ENCODE data around the gene CCNG2.
"Not testable (repeated sequence)": the region's sequence is repeated elsewhere in the genome, so short reads cannot be mapped to it uniquely, and the experiment has no call there.

The CCNG2 gene, protein sequence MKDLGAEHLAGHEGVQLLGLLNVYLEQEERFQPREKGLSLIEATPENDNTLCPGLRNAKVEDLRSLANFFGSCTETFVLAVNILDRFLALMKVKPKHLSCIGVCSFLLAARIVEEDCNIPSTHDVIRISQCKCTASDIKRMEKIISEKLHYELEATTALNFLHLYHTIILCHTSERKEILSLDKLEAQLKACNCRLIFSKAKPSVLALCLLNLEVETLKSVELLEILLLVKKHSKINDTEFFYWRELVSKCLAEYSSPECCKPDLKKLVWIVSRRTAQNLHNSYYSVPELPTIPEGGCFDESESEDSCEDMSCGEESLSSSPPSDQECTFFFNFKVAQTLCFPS

DNA sequence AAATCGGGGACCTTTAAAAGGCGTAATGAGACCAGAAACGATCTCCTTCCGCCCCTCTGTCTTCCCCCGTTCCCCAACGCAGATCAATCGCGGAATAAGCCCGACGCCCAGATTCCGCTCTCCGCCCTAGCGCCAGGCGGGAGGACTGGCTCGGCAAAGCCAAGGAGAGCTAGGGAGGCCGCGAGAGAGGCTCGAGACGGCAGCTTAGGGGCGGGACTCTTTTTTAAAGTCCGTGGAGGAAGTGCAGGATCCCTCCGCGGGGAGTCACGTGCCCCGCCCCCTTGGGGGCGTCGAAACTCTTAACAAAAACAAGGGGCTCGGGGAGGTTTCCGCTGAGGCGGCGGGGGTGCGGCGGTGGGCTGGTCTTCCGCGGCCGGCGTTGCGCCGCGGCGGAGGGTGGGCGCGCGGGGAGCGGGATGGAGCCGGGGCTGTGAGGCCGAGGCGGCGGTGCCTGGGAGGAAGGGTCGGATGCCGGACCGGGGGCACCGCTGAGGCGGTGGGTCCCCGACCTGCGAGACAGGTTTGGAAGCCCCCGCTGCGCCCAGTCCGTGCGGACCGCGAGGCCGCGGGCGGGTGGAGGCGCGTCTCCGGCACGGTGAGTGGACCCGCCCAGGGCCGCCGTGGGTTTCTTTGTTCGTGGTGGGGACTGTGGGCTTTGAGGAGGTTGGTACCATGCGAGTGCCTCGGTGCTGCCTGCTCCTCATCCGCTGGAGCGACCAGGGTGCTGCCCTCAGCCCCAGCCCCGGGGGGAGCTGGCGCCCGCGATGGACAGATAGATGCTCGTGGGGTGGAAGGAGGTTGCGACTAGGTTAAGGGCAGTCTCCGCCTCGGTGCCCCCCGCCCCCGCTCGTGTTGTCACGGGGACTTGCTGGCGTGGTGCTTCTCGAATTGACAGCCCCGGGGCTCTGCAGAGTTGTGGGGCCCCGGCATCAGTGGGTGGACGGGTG, at the start of gene CCNG2:
Gene CCNG2 (plus strand): TSS at position 296 of the 947 bp plus-strand sequence. CDS start 1,326 bp downstream, outside the sequence.
- no peak for DNase-seq (ENCODE audit: low spot score)

DNA sequence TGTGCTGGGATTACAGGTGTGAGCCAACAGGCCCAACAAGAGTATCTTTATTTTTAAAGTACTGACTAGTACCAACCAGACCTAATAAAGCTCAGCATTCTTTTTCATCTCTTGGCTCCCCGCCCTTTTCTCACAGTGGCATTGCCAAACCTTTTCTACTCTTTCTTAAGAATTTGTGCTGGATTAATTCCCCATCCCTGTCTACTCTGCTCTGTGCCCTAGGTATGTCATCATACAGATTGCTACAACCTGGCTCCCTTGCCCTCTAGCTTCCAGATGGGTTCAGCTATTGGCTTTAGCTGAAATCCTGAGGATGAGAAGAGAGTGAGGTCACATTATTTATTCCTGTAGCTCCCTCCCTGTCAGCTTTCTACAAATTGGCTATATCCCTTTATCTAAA, 46.3 kb upstream of the CCNG2 start:
- DNase-seq (ENCODE audit: low spot score) = no peak

DNA sequence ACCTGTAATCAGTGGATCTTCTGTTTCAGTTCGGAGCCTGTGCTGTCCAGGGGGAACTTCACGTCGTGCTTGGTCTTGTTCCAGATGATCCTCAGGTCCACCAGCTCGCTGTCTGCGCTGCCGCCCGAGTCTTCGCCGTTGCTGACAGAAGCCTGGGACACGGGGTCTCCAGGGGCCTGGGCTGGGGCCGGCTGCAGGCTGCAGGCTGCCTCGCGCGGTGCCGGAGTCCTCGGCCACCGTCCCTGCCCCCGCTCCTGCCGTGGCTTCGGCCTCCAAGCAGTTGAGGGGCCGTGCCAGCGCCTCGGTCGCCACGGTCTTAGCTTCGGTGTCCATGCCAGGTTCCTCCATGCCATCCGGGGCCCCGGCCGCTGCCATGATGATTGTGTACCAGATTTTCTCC, 43.9 kb upstream of the CCNG2 start:
- no peak for DNase-seq (ENCODE audit: low spot score)

DNA sequence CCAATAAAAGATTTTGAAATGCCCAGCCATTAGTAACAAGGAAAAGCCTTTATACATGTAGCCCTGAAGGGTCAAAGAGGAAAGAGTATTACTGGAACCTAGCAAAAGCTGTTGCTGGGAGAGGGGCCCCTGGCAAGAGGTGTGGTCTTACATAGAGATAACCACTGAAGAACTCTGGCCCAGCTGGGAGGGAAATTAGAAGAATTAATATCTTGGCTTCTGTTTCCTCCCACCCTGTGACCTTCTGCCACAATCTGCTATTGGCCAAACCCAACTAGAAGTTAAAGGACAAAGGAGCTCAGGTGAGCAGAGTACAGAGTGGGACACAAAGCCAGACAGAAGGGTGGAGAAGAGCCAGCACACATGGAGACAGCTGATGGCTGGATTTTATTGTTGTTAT, 39.3 kb upstream of the CCNG2 start:
- DNase-seq (ENCODE audit: low spot score) = no peak

DNA sequence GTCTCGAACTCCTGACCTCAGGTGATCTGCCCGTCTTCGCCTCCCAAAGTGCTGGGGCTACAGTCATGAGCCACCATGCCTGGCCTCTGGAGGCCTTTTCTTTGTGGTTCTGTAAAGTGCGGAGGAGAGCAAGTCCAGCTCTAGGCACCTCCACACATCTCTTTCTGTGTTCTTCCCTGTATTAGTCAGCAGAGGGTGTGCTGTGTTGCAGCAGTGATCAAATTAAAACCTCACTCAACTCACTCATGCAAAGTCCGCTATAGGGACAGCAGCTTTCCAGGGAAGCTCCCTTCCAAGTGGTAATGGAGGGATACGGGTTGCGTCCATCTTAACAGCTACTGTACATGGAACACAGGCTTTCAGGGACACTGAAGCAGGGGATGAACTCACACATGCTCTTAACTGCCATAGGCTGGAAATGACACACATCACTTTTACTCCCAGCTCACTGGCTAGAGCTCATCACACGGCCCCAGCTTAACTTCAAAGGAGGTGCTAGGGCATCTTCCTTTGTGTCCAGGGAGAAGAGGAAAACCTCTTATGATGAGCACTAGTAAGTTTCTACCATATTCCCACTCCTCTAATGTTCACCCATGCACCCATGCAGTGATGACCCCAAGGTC, 36.0 kb upstream of the CCNG2 start:
- DNase-seq (ENCODE audit: low spot score) = no peak

DNA sequence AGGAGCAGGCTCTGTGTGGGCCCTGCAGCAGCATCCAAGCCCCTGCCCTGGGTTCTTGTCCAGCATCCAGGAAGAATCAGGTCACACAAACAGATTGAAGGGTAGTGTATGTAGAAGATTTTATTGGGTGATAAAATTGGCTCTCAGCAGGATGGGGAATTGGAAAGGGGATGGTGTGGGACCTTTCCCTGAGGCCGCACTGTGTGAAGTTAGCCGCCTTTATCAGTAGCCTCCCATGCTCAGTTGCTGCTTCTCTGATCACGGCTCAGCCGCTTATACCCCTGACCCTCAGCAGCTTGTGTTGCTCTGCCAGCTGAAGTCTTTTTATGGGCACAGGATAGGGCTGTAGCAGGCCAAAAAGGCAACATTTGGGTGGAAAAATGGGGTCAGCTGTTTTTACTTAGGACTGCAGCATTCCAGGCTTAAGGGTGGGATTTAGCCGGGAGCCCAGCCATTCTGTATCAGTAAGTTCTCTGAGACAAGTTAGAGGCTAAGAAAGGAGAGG, 35.2 kb upstream of the CCNG2 start:
- no peak for DNase-seq (ENCODE audit: low spot score)

DNA sequence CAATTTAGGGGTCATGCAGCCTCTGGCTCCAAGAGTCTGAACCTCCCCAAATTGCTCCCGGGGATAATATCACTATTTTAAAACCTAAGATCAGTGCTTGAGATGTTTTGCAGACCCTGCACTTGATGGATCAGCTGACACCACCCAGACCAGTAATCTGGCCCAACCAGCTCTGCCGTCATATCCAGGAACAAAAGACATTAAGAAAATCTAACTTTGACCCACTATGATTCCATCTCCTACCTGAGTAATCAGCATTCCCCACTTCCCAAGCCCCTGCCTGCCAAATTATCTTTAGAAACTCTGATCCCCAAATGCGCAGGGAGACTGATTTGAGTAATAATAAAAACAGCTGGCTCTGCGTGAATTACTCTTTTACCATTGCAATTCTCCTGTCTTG, 34.4 kb upstream of the CCNG2 start:
- DNase-seq (ENCODE audit: low spot score) = no peak

DNA sequence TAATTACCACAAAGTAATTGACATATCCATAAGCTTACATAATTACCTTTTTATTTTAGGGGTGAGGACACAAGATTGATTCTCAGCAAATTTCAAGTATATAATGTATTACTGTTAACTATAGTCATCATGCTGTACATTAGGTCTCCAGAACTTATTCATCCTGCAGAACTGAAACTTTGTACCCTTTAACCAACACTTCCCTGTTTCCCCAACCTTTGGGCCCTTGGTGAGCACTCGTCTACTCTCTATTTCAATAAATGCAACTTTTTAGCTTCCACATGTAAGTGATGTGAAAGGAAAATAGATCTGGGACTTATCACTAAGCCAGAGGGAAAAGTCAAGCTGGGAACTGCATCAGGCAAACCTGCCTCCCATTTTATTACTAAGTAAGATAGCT, 33.6 kb upstream of the CCNG2 start:
- DNase-seq (ENCODE audit: low spot score) = no peak

DNA sequence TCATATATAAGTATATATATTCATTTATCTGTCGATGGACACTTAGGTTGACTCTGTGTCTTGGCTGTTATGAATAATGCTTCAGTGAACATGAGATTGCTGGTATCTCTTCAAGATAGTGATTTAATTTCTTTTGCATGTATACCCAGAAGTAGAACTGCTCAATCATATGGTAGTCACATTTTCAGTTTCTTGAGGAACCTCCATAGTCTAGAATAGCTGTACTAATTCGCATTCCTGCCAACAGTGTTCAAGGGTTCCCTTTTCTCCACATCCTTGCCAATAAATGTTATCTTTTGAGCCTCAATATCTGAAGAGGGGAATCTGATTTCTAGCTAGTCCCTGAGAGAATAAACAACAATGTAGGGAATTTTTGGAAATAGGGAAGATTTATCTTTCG, 32.4 kb upstream of the CCNG2 start:
- DNase-seq (ENCODE audit: low spot score) = no peak

DNA sequence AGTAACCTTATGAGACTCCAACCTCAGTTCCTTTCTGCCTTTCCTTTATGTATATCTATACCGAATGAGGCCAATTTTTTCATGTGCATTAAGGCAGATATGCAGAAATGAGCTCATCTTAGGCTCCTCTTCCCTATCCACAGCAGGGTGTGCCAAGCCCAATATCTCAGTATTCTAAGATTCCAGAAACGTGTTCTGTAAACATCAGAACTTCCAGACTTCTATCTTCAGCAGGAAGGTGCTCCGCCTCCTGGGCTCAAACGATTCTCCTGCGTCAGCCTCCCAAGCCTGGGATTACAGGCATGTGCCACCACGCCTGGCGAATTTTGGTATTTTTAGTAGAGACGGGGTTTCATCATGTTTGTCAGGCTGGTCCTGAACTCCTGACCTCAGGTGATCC, 31.0 kb upstream of the CCNG2 start:
- DNase-seq (ENCODE audit: low spot score) = no peak

DNA sequence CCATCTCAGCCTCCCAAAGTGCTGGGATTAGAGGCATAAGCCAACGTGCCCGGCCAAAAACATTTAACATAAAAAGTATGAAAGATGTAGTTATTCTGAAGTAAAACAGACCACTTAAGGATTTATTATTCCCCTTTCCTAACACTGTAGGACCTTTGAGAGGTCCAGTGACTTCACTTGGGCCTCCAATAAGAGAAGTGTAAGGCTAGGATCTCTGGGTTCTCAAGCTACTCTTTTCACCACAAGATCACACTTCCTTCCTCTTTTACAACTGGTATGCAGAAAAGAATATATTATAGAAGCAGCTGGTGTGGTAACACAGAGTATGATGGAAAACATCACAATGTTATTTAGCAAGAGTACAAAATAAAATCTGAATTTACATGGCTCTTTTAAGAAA, 30.2 kb upstream of the CCNG2 start:
- DNase-seq (ENCODE audit: low spot score) = no peak

DNA sequence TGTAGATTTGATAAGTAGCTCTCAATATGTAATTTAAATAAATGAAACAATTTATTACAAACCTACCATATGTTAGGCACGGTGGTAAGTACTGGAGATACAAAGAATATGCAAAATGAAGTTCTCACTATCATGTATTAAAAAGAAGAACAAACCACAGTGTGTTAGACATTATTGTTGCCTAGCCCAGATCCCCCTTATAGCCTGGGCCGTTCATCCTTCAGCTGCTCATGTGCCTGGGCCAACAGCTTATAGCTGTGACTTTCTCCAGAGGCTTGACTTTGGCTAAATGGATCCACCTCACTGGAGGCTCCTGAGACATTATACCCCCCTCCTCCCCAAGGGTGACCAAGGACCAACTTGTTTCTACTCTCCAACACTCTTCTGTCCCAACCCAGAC, 29.8 kb upstream of the CCNG2 start:
- DNase-seq (ENCODE audit: low spot score) = no peak

DNA sequence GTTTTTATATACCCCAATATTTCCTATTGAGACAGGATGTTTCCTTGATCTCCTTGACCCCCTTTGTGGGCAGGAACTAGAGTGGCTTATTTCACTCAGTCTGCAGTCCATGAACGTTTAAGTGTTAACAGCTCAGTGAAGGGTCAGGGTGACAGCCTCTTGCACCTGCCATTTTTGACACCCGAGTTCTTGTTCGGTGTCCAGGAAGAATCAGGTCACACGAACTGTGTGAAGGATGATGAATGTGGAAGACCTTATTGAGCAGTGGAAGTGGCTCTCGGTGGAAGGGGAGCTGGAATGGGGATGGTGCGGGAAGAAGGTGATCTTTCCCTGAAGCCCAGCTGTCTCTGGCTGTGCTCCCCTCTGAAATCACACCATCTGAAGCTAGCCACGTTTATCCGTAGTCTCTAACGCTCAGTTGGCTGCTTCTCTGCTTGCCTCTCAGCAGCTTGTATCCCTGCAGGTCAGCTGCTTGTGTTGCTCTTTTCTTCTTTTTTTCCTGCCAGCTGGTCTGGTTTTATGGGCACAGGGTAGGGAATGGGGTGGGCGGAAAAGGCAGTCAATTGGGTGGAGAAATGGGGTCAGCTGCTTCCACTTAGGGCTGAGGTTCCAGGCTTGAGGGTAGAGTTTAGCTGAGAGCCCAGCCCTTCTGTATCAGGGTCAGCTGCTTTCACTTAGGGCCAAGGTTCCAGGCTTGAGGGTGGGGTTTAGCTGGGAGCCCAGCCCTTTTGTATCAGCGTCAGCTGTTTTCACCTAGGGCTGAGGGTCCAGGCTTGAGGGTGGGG, 29.0 kb upstream of the CCNG2 start:
- no peak for DNase-seq (ENCODE audit: low spot score)

DNA sequence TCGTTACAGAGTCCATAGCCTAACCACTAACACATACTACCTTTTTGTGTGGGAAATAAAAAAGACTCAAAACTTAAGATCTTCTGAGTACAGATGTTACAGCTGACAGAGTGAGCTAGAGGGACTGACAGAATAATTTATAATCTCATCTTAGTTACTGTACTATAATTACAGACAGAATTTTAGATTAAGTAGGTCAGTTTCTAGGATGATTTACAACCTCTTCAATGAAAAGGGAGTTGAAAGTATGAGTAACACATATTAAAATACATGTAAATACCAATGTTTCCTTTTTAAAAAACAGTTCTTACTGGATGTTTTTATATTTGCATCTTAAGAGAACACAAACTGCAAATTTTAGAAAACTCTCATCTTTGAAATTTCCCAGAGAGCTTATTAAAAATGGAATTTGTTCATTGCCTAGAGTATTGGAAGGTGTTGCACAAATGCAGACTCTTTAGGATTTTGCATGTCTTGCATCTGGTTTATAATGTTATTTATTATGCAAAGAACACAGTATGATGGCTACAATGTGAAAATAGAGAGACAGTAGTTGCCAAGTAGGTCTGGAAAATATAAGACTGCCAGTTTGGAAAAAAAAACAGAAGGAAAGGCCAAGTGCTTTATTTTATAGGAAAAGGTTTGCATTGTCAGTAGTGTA, 24.2 kb upstream of the CCNG2 start:
- no peak for DNase-seq (ENCODE audit: low spot score)

DNA sequence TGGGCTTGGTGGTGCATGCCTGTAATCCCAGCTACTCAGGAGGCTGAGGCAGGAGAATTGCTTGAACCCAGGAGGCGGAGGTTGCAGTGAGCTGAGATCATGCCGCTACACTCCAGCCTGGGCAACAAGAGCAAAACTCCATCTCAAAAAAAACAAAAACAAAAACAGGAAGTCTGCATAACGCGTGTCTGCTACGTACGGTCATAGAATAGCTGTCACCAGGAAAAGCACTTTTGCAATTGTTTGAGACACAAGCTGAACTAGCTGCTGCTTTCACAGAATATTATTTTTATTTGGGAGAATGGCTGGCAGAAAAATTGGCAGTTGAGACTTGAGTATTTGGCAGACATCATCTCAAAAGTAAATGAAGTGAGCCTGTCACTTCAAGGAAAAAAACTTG, 19.6 kb upstream of the CCNG2 start:
- not testable (repeated sequence) for DNase-seq (ENCODE audit: low spot score)

DNA sequence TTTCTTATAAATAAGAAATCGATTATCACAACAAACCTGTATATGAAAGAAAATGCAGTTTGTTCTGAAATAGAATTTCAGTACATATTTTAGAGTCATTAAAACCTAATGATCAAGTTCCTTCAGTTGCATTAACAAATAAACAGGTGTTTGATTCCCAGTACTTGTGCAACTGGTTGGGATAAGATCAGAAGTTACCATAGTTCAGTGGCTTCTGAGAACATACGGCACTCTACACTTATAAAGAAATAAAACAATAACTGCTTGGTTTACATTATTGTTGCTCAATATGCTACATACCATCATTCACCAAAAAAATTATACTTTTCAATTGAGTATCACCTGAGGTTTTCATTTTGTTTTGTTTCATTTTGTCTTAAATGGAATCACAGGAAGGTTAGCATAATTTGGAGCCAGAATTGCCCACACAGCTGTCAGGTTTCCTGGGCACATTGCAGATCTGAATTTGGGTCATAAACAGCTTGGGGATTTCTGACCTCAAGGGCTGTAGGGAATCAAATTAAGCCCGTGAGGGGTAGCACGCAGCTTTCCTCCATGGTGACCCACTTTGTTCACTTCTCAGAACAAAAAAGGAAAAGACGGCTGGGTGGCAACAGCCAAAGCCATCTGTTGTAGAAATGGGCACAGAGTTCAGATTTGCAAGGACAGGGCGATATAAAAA, 14.9 kb upstream of the CCNG2 start:
- no peak for DNase-seq (ENCODE audit: low spot score)

DNA sequence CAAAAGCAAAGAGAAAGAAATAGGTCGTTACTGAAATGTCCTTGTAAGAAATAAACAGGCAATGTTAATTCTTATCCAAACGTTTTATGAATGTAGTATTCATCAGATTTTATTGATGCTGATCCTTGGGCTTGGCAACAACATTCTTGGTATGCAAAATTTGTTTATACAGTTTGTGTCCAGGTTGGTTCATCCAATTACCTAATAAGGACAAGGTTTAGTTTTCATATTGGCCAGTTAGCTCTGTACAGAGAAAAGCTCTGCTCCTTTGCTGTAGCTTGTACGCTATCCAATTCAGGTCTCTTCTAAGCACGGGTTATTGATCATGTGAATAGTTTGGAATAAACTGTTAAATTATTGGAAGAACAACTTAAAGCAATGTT, 14.4 kb upstream of the CCNG2 start:
- DNase-seq (ENCODE audit: low spot score) = no peak

DNA sequence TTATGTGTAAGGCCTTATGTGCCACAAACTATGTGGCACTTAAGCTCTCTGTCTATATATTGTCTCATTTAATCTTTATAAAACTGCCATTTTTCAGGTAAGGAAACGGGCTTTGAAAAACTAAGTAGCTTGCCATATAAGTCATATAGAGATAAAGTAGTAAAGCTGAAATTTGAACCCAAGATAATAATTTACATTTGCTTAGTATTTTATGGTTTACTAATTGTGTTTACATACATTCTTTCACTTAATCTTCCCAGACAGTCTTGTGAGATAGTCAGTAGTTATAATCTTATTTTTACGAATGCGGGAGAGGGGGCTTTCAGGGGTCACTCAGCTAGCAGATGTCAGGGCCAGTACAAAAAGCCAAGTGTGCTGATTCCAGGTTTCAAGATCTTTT, 13.9 kb upstream of the CCNG2 start:
- DNase-seq (ENCODE audit: low spot score) = no peak

DNA sequence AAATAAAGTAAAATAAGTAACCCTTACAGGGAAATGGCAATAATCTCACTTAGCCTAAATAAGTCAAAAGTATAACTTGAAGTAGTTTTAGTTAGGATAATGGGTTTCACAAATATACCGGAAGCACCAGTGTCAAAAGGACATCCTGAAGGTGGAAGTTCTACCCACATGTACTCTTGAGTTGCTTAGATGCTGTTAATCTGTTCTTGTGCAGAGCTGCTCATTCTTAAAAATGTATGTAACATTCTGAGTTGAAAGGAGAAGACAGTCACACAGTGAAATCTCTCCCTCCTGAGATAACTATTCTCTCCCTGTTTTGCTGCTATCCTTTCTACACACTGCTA, 11.2 kb upstream of the CCNG2 start:
- DNase-seq (ENCODE audit: low spot score) = no peak

DNA sequence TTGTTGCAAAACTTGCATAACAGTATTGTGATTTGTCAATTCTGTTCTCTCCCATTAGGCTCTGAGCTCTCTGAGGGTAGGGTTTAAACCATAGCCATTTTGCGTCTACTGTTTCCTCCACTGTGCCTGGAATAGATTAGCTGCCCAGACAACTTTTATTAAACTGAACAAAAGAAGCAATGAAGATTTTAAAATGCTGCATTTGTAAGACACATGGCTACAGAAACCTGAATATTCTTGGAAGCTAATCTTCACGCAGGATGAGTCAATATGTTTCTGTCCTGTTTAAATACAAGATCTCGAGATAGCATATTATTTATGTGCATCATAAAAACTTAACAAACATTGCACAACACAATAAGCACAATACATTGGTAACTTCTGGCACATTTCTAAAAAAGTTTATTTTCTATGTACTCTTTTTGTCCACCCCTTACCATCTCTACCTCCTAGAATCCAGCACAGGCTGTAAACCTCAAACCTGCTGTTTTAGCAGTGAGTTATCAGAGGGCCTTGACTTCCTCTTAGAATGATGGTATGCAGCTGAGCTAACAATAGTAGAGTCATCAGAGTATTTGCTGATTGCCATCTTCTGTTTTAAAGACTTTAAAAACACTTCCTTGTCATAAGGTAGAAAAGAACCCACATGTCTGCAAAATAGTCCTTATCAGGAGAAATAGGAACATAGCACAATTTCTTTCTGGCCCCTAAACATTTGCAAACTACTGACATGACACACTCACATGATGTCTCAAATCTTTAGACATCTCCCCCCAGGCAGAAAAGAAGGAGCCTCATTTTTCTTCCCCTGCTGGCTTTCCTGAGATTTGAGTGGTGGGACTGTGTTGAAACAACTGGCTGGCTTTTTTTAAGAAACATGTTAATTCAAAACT, 10.6 kb upstream of the CCNG2 start:
- DNase-seq (ENCODE audit: low spot score) = no peak
